K562 (cell line): ENCODE measurements around the gene LAMTOR1. TPM values are rescaled to one million over a fixed set of nuclear protein-coding genes. Genes with fewer than 3 reads are reported as not detected.

ENCODE experiments used
- CBFA2T3 ChIP-seq: fragments of 450-650 bp; IDR thresholded peaks from 2 replicates; pipeline ENCODE4 v1.6.1; 2017
- CEBPZ ChIP-seq: fragments of 150-350 bp; IDR thresholded peaks from 2 replicates; pipeline ENCODE4 v1.6.1; 2014; ENCODE audit warnings: low read depth, mild to moderate bottlenecking, low read length, borderline replicate concordance
- CXXC5 ChIP-seq: fragments of 250-450 bp; sonication (Bioruptor Pico); IDR thresholded peaks from 2 replicates; pipeline ENCODE4 v1.8.0; 2022; ENCODE audit warnings: inconsistent platforms, mild to moderate bottlenecking, moderate library complexity
- DIDO1 ChIP-seq: fragments of 450-650 bp; IDR thresholded peaks from 2 replicates; pipeline ENCODE4 v1.6.1; 2016; ENCODE audit warnings: low read depth, missing biosample characterization, missing genetic modification characterization
- E2F8 ChIP-seq: fragments of 450-650 bp; IDR thresholded peaks from 2 replicates; pipeline ENCODE4 v1.7.1; 2018; ENCODE audit warnings: mild to moderate bottlenecking, low read depth; ENCODE audit not compliant: partially characterized antibody
- ELF4 ChIP-seq: fragments of 450-650 bp; formaldehyde crosslinking; IDR thresholded peaks from 2 replicates; pipeline ENCODE4 v1.4.0; 2022; ENCODE audit warnings: missing genetic modification characterization
- FOXP1 ChIP-seq: sonication (generic); formaldehyde crosslinking; IDR thresholded peaks from 2 replicates; pipeline ENCODE4 v1.8.0; 2022; ENCODE audit warnings: mild to moderate bottlenecking, missing genetic modification reagents
- IRF9 ChIP-seq: fragments of 450-650 bp; IDR thresholded peaks from 2 replicates; pipeline ENCODE4 v1.6.1; 2016; ENCODE audit warnings: missing biosample characterization, missing genetic modification characterization
- KAT8 ChIP-seq: fragments of 450-650 bp; IDR thresholded peaks from 2 replicates; pipeline ENCODE4 v1.6.1; 2016; ENCODE audit warnings: low read depth, mild to moderate bottlenecking
- KDM2B ChIP-seq: fragments of 250-450 bp; sonication (Bioruptor Pico); IDR thresholded peaks from 2 replicates; pipeline ENCODE4 v1.8.0; 2021; ENCODE audit warnings: mild to moderate bottlenecking, moderate library complexity
- MEF2D ChIP-seq: conservative IDR thresholded peaks from 2 replicates; pipeline ENCODE4 v1.6.1; 2016; ENCODE audit warnings: low read depth, missing genetic modification characterization, missing compliant biosample characterization
- PCBP1 ChIP-seq: fragments of 200-400 bp; formaldehyde crosslinking; IDR thresholded peaks from 2 replicates; pipeline ENCODE4 v1.6.1; 2018; ENCODE audit warnings: mild to moderate bottlenecking, low read depth, low read length; ENCODE audit not compliant: poor library complexity, severe bottlenecking
- SIN3A ChIP-seq, 2 experiments: fragments of 150-350 bp in 1 of 2; IDR thresholded peaks; 2 replicates each; pipeline ENCODE4 v1.6.1; 2011 to 2016; ENCODE audit warnings: borderline replicate concordance in 2 of 2, low read depth in 2 of 2, low read length in 2 of 2, mild to moderate bottlenecking in 2 of 2, moderate library complexity in 2 of 2; ENCODE audit not compliant: control insufficient read depth in 1 of 2
- SMAD3 ChIP-seq: fragments of 450-650 bp; formaldehyde crosslinking; conservative IDR thresholded peaks from 2 replicates; pipeline ENCODE4 v1.4.0; 2020; ENCODE audit warnings: mild to moderate bottlenecking
- SOX6 ChIP-seq: fragments of 450-650 bp; IDR thresholded peaks from 2 replicates; pipeline ENCODE4 v1.6.1; 2014; ENCODE audit warnings: mild to moderate bottlenecking
- ZC3H8 ChIP-seq: fragments of 450-650 bp; IDR thresholded peaks from 2 replicates; pipeline ENCODE4 v1.6.1; 2017
- ZNF121 ChIP-seq: sonication (generic); formaldehyde crosslinking; conservative IDR thresholded peaks from 2 replicates; pipeline ENCODE4 v1.8.0; 2022; ENCODE audit warnings: missing genetic modification reagents
- ZNF277 ChIP-seq: fragments of 250-450 bp; sonication (Bioruptor Pico); IDR thresholded peaks from 2 replicates; pipeline ENCODE4 v1.8.0; 2022; ENCODE audit warnings: inconsistent platforms, mild to moderate bottlenecking, moderate library complexity, borderline replicate concordance
- ZNF740 ChIP-seq, 3 experiments: fragments of 200-800 bp in 1 of 3; sonication (Bioruptor generic) in 1 of 3; sonication (generic) in 1 of 3; formaldehyde crosslinking in 1 of 3; IDR thresholded peaks; 2 replicates each; pipeline versions ENCODE4 v1.6.1 to v1.8.0; 2016 to 2022; ENCODE audit warnings: mild to moderate bottlenecking in 2 of 3, missing compliant biosample characterization in 2 of 3, missing genetic modification characterization in 2 of 3, missing genetic modification reagents in 1 of 3
- polyA plus RNA-seq, 8 experiments: library from polyadenylated mRNA; depleted of rRNA in 4 of 8; stranded (reverse) in 5 of 8; unstranded in 3 of 8; fragments of >200 nt; fragmentation: Nextera tagmentation in 2 of 8; fragmentation: Illumina TruSeq in 1 of 8; extraction: Ambion mirVana in 2 of 8; extraction: Trizol in 1 of 8; gene quantifications; 2 replicates each; pipeline versions ENCODE4 v1.2.1 to v1.2.3, GENCODE V29; 2011 to 2014; ENCODE audit warnings: inconsistent platforms in 1 of 8, missing spikeins in 1 of 8
- total RNA-seq, 7 experiments: library from RNA; depleted of rRNA in 6 of 7; stranded (reverse); fragments of >200 nt in 6 of 7; fragmentation: Illumina TruSeq in 2 of 7; extraction: Trizol in 2 of 7; gene quantifications; 2 replicates each; pipeline versions ENCODE4 v1.2.1 to v1.2.3, GENCODE V29; 2011 to 2021; ENCODE audit warnings: low replicate concordance in 1 of 7

The LAMTOR1 gene
- total and polyA plus RNA-seq, 9 of the 15 experiments (the other 6 are each of a cell fraction or from before 2014, with no cell fraction given) = 62.6 to 104 (median 85.3) TPM

- TF ChIP-seq E2F8 (no peak), ZNF740 (CRISPR knock-in tag; IDR thresholded peaks at IDR 0.05) (no peak), ZNF740 (tag; IDR thresholded peaks at IDR 0.05) (no peak), SMAD3 (CRISPR knock-in tag) (0 out of 2 replicates have a peak, but pooled peaks have one; percentile 15), MEF2D (tag) (0 out of 2 replicates have a peak, but pooled peaks have one; percentile 30), SOX6 (no peak), ZNF277 (CRISPR knock-in tag) (no peak), ZNF121 (CRISPR knock-in tag) (no peak), KDM2B (CRISPR knock-in tag) (no peak), PCBP1 (no peak), SIN3A (IDR thresholded peaks at IDR 0.05; ENCODE audit: borderline replicate concordance in 2 of 2, control insufficient read depth in 1 of 2, low read depth in 2 of 2, low read length in 2 of 2) (no peak), CXXC5 (CRISPR knock-in tag) (no peak), KAT8 (no peak), IRF9 (tag) (no peak), CEBPZ (no peak), DIDO1 (tag) (no peak), ELF4 (CRISPR knock-in tag) (no peak), ZC3H8 (no peak), CBFA2T3 (no peak), FOXP1 (no peak)
Measured at GRCh38 chr11:72069787-72070251, 33.3 kb downstream of the LAMTOR1 start (continued).
